Measurements from ENCODE around the gene ERFL.

DNA sequence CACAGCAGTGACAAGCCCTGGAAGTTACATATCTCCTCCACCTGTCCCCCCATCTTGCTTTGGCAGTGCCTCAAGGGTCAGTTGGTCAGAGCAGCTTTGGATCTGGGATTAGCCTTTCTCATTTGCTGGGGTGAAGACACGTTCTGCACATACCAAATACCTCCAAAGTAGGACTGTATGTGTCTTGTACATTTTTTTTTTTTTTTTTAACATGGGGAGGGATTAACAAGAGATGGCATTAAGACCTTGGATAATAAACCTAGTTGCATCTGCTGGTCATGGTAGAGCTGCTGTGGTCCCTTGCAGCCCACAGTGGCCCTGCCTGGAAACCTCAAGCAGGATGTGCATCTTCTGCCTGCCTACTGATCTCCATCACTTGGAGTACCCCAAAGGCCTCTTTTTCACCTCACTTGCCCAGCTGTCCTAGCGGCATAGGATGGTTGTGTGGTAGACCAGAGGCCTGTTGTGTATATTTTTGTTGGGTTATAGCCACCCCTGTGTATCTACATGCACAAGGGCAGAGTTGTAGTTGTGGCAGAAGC lies 65.7 kb downstream of the ERFL start:
- TF ChIP-seq POLR2A (IDR thresholded peaks at IDR 0.05) = no peak
- TF ChIP-seq, protein P1, sequence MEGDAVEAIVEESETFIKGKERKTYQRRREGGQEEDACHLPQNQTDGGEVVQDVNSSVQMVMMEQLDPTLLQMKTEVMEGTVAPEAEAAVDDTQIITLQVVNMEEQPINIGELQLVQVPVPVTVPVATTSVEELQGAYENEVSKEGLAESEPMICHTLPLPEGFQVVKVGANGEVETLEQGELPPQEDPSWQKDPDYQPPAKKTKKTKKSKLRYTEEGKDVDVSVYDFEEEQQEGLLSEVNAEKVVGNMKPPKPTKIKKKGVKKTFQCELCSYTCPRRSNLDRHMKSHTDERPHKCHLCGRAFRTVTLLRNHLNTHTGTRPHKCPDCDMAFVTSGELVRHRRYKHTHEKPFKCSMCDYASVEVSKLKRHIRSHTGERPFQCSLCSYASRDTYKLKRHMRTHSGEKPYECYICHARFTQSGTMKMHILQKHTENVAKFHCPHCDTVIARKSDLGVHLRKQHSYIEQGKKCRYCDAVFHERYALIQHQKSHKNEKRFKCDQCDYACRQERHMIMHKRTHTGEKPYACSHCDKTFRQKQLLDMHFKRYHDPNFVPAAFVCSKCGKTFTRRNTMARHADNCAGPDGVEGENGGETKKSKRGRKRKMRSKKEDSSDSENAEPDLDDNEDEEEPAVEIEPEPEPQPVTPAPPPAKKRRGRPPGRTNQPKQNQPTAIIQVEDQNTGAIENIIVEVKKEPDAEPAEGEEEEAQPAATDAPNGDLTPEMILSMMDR (IDR thresholded peaks at IDR 0.05) = no peak
